ENCODE data around the gene RNF227.
A peak's percentile ranks its signal among the peaks of the same experiment; 100 is the strongest.

RNF227 gene

DNA sequence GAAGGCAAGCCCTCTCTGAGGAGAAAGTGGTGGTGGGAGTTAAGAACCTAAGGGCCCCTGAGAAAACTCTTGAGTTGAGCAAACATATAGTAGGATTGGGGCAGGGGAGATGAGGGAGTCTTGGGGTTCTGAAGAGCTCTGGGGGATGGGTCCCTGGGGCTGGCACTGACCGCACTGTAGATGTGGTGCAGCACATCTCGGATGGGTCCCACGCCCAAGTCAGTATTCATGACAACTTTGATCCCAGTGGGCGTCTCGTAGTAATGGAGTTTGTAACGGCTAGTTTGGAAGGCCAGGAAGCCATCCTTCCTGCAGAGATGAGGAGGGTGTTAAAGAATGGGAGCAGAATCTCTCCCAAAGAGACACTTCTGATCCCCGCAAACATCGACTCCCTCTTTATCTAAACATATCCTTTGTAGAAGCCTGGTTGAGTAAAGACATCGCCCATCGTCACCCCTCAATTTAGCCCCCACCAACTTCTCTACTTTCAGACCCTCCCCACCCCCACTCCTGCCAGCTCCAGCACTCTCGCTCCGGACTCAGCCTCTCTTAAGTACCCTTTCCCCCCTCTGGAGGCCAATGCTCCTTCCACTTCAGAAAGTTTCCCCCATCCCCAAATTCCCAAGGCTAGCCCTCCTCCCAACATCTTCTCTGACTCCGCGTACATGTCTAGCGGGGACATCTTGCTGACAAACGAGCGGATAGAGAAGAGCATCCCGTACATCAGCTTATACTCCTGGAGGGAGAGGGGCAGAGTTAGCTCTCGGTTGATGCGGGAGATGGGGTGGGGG, 14.9 kb upstream of the RNF227 start:
- no peak for DNase-seq (ENCODE audit: low read depth)

DNA sequence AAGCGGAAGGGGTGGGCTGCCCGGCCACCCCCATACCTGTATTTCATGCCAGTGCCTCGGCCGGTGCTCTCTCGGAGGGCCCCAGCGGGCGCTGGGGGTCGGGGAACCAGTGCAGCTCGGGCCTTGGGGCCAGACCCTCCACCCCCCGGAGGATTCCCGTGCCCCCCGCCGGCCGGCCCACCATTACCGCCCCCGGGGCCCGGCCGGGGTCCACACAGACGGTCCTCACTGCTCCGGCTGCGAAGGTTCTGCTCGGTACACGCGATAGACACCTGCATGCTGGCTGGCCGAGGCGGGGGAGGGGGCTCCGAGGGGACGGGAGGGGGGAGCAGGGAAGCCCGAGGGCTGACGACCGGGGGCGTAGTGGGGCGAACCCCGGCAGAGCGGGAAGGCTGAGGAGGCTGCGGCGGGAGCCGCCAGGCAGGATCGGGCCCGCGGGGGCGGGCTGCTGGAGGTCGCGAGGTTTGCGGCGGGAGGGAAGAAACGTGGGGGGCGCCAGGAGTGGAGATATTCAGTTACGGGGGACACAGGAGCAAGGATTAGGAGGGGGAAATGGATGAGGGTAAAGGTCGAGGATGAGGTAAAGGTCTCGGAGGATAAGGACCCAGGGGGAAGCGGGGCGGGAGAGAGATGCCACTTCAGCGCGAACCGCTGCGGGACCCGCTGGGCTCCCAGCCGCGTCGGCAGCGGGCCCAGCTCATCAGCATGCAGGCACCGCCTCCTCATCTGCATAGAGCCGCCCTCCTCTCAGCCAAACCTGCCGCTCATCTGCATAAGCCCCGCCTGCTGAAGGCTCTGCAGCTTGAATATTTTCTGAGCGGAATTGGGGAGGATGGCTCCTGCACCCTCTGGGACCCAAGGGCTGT, 13.3 kb upstream of the RNF227 start, which contains the start of gene KCNAB3:
Gene KCNAB3, minus strand, starts transcription at position 699 of the 866 bp plus-strand sequence. Its CDS starts 421 bp downstream, at position 278.
- DNase-seq (ENCODE audit: low read depth): no peak

DNA sequence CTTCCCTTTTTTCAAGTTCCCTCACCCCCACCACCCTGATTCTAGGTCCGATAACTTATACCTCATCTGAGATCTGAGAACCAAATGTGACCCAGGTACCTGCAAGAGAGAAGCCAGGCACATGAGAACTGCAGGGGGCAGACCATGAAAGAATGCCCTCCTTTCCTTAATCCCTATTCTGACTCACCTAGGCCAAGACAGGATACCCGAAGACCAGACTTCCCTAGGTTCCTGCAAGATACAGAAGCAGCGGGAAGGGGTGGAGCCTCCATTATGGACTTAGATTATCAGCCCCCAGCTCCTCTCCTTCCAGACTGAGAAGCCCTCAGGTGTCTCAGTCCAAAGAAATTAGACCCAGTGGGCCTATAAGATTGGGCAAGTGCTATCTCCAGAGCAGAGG, 11.5 kb upstream of the RNF227 start:
- no peak for DNase-seq (ENCODE audit: low read depth)

DNA sequence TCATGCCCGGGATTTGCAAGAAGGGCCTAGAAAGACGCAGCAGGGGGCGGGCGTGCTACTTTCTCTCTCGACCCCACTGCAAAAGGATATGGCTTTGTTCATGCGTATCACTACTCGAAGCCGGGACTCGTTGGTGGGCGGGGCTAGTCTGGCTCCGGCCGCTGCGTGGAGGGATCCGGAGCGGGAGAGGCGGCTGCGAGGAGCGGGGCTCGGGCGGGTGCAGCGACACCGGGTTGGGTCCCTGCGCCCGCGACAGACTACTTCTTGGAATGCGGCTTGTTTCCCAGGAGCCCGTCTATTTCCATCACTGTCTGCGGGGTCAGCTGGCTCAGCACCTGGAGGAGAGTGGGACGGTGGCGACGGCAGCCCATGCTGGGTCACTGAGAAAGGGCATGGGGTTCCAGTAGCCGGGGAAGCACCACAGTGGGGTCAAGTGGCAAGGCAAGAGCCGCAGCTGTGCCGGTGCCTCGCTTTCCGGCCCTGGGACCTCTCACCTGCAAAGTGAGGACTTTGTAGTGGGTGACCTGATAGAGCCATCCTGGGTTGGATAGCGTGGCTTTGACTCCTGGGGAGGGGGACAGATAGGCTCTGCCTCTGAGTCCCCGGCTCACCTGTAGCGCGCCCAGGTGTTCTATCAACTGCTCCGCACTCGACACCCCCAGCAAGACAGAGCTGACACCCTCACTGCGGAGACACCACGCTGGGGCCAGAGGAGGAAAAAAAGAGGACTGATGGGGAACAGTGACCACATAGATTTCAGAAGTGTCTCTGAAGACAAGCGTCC, 6.9 kb upstream of the RNF227 start:
- peak; percentile 73 for DNase-seq (ENCODE audit: low read depth)

DNA sequence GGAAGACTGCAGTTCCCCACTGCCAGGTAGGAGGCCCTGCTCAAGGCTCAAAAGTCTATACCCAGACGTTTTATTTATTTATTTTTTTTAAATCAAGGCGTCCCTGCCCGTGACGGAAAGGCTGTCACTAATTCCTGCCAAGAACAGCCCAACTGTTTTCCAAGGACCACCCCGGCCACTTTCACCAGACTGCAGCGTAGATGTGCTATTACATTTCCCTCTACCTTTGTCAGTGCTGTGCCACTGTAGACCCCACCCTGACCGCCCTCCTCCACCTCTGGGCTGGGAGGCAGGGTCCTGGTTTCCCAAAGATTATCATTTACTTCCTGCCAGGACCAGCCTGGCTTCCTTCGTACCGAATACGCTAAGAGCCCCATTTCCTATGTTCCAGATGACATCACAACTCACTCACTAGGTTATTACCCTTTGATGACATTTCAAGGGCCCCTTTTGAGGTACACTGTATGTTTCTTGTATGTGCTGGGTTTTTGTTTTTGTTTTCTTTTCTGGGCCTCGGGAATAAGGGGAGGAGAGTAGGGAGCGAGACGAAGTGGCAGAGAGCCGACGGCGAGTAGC, 6.3 kb upstream of the RNF227 start:
- no peak for DNase-seq (ENCODE audit: low read depth)

DNA sequence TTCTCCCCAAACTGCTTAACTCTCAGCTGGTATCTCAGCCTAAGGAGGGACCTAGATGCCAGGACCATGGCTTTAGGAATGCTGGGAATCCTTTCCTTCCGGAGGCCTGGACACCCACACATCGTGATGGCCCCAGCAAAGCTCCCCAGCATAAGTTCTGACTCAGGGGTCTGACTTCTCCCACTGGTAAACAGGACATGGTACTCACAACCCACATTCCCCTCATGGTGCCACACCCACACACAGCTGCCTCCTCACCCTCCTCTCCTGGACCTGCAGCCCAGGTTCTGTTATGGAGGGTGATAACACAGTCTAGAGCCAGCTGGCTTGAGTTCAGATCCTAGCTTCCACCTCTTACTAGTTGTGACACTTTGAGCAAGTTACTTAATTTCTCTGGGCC, 719 bp upstream of the RNF227 start:
- no peak for DNase-seq (ENCODE audit: low read depth)

DNA sequence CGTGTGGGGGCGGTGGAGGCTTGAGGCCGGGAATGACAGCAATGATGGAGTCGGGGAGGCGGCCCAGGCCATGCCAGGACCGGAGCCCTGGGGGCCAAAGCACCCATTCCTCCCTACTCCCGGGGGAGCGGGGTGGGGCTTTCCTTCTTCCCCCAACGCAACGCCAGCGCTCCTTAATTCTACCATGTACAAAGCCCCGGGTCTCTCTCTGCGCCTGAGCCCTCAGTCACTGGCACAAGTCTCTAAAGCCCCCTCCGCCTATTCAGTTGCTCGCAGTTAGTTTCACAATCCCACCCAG, 245 bp upstream of the RNF227 start:
- no peak for DNase-seq (ENCODE audit: low read depth)

DNA sequence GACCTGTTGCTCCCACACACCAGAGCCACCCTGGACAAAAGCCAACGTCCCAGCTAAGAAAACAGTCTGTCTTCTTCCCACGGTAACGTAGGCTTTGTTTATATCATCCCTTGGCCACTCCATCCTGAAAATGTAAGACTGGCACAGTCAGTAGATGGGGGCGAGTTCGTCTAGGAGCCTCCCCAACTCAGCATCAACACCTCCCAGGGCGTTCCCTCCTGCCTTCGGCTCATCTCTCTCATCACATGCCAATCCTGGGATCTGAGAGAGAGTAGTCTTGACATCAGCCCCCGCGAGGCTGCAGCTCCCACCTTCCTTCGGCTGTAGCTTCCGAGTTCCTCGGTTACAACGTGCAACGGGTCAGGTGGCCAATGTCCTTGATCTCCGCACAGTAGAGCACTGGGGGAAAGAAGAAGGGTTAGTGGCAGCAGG, 894 bp downstream of the RNF227 start:
- no peak for DNase-seq (ENCODE audit: low read depth)

DNA sequence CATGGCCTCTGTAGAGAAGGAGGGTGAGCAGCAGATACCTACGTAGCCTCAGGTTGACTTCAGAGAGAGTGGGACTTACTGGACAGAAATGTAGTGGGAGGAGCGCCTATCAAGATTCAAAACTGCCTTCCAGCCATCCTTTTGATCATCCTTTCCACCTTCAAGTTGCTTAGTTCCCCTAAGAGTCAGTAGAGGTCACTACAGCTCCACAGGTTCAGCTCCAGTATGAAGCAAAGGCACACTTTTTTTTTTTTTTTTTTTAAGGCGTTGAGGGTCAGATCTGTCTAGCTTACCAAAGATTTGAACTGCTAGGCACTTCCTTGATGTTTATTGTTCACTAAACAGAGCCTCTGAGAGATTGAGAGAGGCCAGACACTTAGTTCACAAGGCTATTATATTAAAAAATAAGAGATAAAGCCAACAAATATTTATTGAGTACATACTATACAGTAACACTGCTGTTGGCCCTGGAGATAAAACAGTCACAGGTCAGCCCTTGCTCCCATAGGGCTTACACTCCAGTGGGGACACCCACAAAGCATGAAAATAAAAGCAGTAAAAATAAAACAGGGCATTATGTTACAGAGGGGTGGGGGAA, 3.1 kb downstream of the RNF227 start:
- DNase-seq (ENCODE audit: low read depth): no peak

DNA sequence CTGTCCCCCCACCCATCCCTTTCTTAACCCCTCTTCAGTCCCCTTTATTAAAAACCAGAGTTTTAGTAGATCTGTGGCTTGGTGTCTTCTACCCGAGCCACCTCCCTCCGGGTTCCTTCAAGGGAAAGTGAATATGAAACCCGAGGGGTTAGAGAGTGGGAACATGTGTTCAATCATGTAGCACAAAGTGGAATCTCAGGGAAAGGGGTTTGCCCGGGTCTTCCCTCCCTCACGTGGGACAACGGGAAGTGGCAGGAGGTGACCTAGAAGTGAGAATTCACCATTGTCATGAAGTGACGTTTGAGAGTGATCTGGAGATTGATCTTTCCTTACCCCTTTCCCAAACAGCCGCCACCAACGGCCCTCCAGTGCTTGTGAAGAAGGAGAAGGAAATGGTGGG, 5.0 kb downstream of the RNF227 start:
- no peak for DNase-seq (ENCODE audit: low read depth)

DNA sequence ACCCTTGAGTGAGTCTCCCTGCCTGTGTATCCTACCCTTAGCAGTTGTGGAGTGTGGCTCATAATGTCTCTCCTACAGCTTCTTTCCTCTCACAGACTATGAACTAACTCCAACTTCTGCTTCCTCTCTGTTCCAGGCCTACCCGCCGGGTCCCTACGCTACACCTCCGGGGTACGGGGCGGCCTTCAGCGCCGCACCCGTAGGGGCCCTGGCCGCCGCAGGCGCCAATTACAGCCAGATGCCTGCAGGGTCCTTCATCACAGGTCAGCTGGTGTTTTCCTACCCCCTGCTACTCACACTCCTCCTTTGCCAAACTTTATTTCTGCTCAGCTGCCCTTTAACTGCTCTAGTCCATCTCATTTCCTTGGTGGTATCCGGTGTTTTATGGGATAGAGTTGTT, 5.4 kb downstream of the RNF227 start:
- DNase-seq (ENCODE audit: low read depth): no peak

DNA sequence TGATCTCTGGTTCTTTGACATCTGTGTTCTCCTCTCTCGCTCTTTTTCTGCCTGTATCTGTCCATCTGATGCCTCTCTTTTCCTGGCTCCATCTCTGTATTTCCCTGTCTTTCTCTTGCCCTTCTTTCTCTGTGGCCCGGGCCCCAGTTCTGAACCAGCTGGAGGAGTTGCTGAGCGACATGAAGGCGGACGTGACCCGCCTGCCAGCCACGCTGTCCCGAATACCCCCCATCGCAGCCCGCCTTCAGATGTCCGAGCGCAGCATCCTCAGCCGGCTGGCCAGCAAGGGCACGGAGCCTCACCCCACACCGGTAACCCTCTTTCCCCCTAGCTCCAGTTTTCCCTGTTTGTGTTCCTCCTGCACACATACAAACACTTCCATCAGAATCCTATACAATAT, 5.8 kb downstream of the RNF227 start:
- no peak for DNase-seq (ENCODE audit: low read depth)

DNA sequence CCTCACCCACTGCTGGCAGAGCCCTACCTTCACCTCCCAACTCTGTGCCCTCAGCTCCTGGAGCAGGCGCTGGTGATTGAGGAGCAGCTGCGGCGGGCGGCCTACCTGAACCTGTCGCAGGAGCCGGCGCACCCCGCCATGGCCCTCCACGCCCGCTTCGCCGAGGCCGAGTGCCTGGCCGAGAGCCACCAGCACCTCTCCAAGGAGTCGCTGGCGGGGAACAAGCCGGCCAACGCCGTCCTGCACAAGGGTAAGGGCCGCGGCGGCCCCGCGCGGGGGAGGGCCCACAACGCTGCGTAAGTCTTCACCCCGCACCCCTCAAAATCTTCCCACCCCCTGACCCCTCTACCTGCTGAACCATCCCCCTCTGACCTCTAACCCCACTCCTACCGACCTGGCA, 7.0 kb downstream of the RNF227 start:
- no peak for DNase-seq (ENCODE audit: low read depth)

DNA sequence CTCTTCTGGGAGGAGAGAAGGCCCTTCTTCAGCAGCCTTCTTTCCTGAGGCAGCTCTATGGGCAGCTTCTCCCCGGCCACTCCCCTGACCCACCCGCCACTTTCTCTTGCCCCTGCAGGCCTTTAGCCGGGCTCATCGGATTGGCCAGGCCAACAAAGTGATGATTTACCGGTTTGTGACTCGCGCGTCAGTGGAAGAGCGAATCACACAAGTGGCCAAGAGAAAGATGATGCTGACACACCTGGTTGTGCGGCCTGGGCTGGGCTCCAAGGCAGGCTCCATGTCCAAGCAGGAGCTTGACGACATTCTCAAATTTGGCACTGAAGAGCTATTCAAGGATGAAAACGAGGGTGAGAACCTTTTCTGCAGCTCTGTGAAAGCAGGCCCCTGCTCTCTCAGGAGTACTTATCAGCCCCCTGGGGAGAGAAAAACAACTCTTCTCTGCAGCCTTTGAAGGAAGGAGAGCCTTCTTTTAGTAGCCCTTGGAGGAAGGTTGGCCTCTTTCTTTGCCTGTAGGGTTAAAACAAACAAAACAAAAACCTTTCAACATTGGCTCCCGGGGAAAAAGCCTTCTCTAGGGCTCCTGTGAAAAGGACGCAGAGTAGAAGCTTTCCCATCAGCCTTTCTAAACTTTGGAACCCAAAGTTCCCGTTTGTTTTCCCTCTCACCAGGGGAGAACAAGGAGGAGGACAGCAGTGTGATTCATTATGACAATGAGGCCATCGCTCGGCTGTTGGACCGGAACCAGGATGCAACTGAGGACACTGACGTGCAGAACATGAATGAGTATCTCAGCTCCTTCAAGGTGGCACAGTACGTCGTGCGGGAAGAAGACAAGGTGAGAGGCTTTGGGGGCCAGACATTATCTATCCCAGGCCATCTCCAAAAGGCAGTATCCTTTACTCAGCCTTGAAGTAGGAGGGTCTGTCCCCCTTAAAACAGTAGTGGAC, 12.7 kb downstream of the RNF227 start:
- DNase-seq (ENCODE audit: low read depth): no peak

DNA sequence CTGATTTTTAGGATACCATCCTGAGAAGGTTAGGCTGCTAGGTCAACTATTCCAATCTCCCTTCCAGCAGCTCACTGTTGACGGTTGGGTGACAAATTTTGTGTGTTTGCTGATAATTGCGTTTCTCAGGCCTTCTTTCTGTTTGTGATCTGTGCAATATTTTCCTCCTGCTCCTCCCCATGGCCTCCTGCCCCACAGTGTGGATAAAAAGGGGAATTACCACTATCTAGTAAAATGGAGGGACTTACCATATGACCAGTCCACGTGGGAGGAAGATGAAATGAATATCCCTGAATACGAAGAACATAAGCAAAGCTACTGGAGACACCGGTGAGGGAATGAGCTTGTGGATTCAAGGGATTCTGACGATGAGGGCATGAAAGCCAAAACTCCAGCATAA, 18.3 kb downstream of the RNF227 start:
- no peak for DNase-seq (ENCODE audit: low read depth)

DNA sequence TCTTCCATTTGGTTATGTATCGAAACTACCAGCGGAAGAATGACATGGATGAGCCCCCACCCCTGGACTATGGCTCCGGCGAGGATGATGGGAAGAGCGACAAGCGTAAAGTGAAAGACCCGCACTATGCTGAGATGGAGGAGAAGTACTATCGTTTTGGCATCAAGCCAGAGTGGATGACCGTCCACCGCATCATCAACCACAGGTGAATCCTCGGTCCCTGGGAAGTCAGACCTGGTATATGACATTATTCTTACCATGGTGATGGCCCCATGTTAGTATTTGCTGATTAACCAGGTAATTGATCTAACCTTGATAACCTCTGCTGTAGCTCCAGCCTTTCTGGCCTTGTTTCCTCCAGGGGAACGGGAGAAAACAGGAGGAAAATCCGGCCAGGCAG, 19.0 kb downstream of the RNF227 start:
- DNase-seq (ENCODE audit: low read depth): no peak

DNA sequence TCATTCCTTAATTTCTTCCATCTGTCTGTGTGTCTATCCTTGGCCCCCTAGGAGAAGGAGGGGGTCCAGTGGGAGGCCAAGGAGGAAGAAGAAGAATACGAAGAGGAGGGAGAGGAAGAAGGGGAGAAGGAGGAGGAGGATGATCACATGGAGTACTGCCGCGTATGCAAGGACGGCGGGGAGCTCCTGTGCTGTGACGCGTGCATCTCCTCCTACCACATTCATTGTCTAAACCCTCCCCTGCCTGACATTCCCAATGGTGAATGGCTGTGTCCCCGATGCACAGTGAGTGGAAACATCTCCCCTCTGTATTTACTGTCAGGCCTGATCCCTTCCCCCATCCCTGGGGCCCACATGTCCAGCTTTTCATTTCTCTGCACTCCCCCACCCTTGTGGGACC, 21.2 kb downstream of the RNF227 start:
- no peak for DNase-seq (ENCODE audit: low read depth)

DNA sequence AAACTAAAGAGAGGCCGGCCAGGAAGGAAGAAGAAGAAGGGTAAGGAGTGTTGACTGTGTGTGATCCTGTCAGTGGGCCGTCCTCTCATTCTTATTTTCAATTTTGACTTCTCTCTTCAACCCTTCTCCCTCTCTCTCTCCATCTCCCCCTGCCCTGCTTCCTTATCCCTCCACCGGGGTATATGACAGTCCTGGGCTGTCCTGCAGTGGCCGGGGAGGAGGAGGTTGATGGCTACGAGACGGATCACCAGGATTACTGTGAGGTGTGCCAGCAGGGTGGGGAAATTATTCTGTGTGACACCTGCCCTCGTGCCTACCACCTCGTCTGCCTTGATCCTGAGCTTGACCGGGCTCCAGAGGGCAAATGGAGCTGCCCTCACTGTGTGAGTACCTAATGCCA, 21.9 kb downstream of the RNF227 start:
- DNase-seq (ENCODE audit: low read depth): no peak

DNA sequence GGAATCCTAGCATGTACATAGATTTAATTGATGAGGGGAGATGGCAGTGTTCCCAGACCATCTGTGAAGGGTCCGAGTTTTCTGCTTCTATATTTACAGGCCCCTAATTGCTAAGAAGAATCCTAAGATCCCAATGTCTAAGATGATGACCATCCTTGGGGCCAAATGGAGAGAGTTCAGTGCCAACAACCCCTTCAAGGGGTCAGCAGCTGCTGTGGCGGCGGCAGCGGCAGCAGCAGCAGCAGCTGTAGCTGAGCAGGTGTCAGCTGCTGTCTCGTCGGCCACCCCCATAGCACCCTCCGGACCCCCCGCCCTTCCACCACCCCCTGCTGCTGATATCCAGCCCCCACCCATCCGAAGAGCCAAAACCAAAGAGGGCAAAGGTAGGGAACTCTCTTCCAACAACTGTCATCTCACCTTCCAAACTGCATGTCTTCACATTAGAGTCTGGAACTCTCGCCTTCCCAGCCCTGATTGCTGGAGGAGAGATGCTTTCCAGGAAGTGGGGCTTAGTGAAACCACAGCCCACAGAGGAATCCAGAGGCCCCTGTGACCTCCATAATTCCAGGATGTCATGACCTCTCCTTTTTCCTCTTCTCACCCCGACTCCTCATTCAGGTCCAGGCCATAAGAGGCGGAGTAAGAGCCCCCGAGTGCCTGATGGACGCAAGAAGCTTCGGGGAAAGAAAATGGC, 22.8 kb downstream of the RNF227 start:
- no peak for DNase-seq (ENCODE audit: low read depth)

Data from stimulated activated CD4-positive, alpha-beta T cell treated with anti-CD3 and anti-CD28 coated beads, Interleukin-2, amount 100 ng/mL, for 4 hours (primary cell).